GM12891 (cell line): ENCODE measurements around the gene JAZF1.

Experiments
- POLR2A ChIP-seq: IDR thresholded peaks from 2 replicates; pipeline ENCODE4 v1.6.1; 2011; ENCODE audit warnings: low read depth, low read length, control low read depth
- POLR2AphosphoS5 ChIP-seq: IDR thresholded peaks from 2 replicates; pipeline ENCODE4 v1.6.1; 2011; ENCODE audit warnings: low read depth, low read length, control low read depth
- SPI1 ChIP-seq: IDR thresholded peaks from 2 replicates; pipeline ENCODE4 v1.6.1; 2011; ENCODE audit warnings: low read depth, low read length, control low read depth
- TAF1 ChIP-seq: IDR thresholded peaks from 2 replicates; pipeline ENCODE4 v1.6.1; 2011; ENCODE audit warnings: low read depth, low read length, control low read depth

DNA sequence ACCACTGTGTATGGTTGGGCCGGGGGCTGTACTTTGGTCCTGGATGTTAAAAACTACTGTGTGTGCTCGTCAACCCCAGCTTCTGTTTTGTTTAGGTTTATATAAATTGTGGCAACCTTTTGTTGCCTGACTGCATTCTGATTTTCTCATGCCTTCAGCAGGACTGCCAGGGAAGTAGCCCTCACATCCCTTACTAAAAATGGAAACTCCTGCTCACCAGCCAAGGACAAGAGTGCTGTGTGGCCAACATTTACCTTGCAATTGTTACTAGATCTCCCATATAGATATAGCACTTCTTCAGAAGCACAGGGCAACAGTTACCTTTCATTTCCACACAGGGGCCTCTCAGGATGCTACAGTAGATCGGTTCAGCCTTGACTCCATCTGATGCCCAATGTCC, 266.2 kb downstream of the JAZF1 start:
- no peak for TF ChIP-seq POLR2A
- TF ChIP-seq POLR2AphosphoS5: no peak
- no peak for TF ChIP-seq TAF1
- TF ChIP-seq SPI1: no peak
